ES-I3 (cell line): ENCODE results near the gene SATB2.

ENCODE experiments used
- H3K36me3 ChIP-seq: 2 replicates; pipeline ENCODE4 v1.6.1; 2013; ENCODE audit warnings: mild to moderate bottlenecking, low read length, control low read depth, moderate library complexity; ENCODE audit not compliant: insufficient read depth
- H3K4me1 ChIP-seq: 2 replicates; pipeline ENCODE4 v1.6.1; 2013; ENCODE audit warnings: mild to moderate bottlenecking, control low read depth, low read length; ENCODE audit not compliant: insufficient read depth
- H3K9ac ChIP-seq: 2 replicates; pipeline ENCODE4 v1.6.1; 2013; ENCODE audit warnings: low read depth, mild to moderate bottlenecking, low read length, moderate library complexity
- H3K9me3 ChIP-seq: 2 replicates; pipeline ENCODE4 v1.6.1; 2013; ENCODE audit warnings: mild to moderate bottlenecking, low read length, moderate library complexity; ENCODE audit not compliant: control insufficient read depth, insufficient read depth

SATB2 gene

GRCh38 chr2:199378948-199379650, 78.6 kb downstream of the SATB2 start:
- H3K4me1 ChIP-seq: no peaks in the 10 kb centered on the region
- peaks cover 8% of the 10 kb centered on the region; the same call in 1 of the 2 replicates for H3K36me3 ChIP-seq

GRCh38 chr2:199370150-199370780, 87.5 kb downstream of the SATB2 start:
- H3K9me3 ChIP-seq: no peaks in the 10 kb centered on the region
- H3K36me3 ChIP-seq: no peaks in the 10 kb centered on the region; the same call in 1 of the 2 replicates
- peaks cover 8% of the 10 kb centered on the region; the same call in 1 of the 2 replicates for H3K4me1 ChIP-seq
- no peak overlapping the region for H3K9ac ChIP-seq

More at GRCh38 chr2:199378948-199379650, 78.6 kb downstream of the SATB2 start:
- H3K9ac ChIP-seq: no peak overlapping the region
- H3K9me3 ChIP-seq: no peaks in the 10 kb centered on the region

GRCh38 chr2:199366406-199366805, 91.3 kb downstream of the SATB2 start:
- H3K4me1 ChIP-seq: peaks cover 8% of the 10 kb centered on the region; the same call in 1 of the 2 replicates
- no peaks in the 10 kb centered on the region for H3K36me3 ChIP-seq
- H3K9ac ChIP-seq: no peak overlapping the region
- no peaks in the 10 kb centered on the region for H3K9me3 ChIP-seq

- Histone ChIP-seq H3K36me3 (no peaks in the 10 kb centered on the region), H3K9me3 (no peaks in the 10 kb centered on the region), H3K4me1 (0 out of 2 replicates have a peak, but pooled peaks cover 2% of the 10 kb centered on the region), H3K9ac (no peak overlapping the region)
Observed at GRCh38 chr2:199364153-199364552, 93.6 kb downstream of the SATB2 start.

GRCh38 chr2:199356412-199356811, 101.3 kb downstream of the SATB2 start:
- Histone ChIP-seq H3K4me1 (no peaks in the 10 kb centered on the region; the same call in 1 of the 2 replicates), H3K36me3 (no peaks in the 10 kb centered on the region), H3K9ac (no peak overlapping the region), H3K9me3 (no peaks in the 10 kb centered on the region)

GRCh38 chr2:199348871-199349270, 108.9 kb downstream of the SATB2 start:
- Histone ChIP-seq H3K4me1 (no peaks in the 10 kb centered on the region), H3K36me3 (no peaks in the 10 kb centered on the region), H3K9ac (no peak overlapping the region), H3K9me3 (no peaks in the 10 kb centered on the region)

- Histone ChIP-seq H3K9me3 (no peaks in the 10 kb centered on the region), H3K36me3 (no peaks in the 10 kb centered on the region), H3K4me1 (no peaks in the 10 kb centered on the region), H3K9ac (no peak overlapping the region)
Observed at GRCh38 chr2:199344012-199344411, 113.7 kb downstream of the SATB2 start.

GRCh38 chr2:199342334-199342733, 115.4 kb downstream of the SATB2 start:
- H3K36me3 ChIP-seq: no peaks in the 10 kb centered on the region
- H3K4me1 ChIP-seq: no peaks in the 10 kb centered on the region
- no peak overlapping the region for H3K9ac ChIP-seq
- H3K9me3 ChIP-seq: no peaks in the 10 kb centered on the region

GRCh38 chr2:199341123-199341522, 116.6 kb downstream of the SATB2 start:
- Histone ChIP-seq H3K9ac (no peak overlapping the region), H3K4me1 (no peaks in the 10 kb centered on the region), H3K36me3 (no peaks in the 10 kb centered on the region), H3K9me3 (no peaks in the 10 kb centered on the region)

GRCh38 chr2:199339891-199340605, 117.7 kb downstream of the SATB2 start:
- Histone ChIP-seq H3K9ac (no peak overlapping the region), H3K9me3 (no peaks in the 10 kb centered on the region), H3K4me1 (peaks cover 3% of the 10 kb centered on the region; the same call in 1 of the 2 replicates), H3K36me3 (no peaks in the 10 kb centered on the region)

- Histone ChIP-seq H3K9ac (no peak overlapping the region), H3K36me3 (no peaks in the 10 kb centered on the region), H3K9me3 (no peaks in the 10 kb centered on the region), H3K4me1 (peaks cover 8% of the 10 kb centered on the region; the same call in 1 of the 2 replicates)
Observed at GRCh38 chr2:199336546-199336945, 121.2 kb downstream of the SATB2 start.

GRCh38 chr2:199335502-199335901, 122.2 kb downstream of the SATB2 start:
- H3K9ac ChIP-seq: no peak overlapping the region
- H3K4me1 ChIP-seq: peaks cover 8% of the 10 kb centered on the region; the same call in 1 of the 2 replicates
- no peaks in the 10 kb centered on the region for H3K9me3 ChIP-seq
- H3K36me3 ChIP-seq: no peaks in the 10 kb centered on the region

- H3K9ac ChIP-seq: no peak overlapping the region
- peaks cover 2% of the 10 kb centered on the region; the same call in 1 of the 2 replicates for H3K36me3 ChIP-seq
- no peaks in the 10 kb centered on the region for H3K4me1 ChIP-seq
- H3K9me3 ChIP-seq: no peaks in the 10 kb centered on the region
Observed at GRCh38 chr2:199329466-199329865, 128.3 kb downstream of the SATB2 start.

- no peaks in the 10 kb centered on the region for H3K9me3 ChIP-seq
- H3K4me1 ChIP-seq: no peaks in the 10 kb centered on the region
- H3K9ac ChIP-seq: no peak overlapping the region
- peaks cover 2% of the 10 kb centered on the region; the same call in 1 of the 2 replicates for H3K36me3 ChIP-seq
Observed at GRCh38 chr2:199329031-199329430, 128.7 kb downstream of the SATB2 start.
